ENCODE results near the gene OR2S2. TPM values are rescaled to one million over a fixed set of nuclear protein-coding genes. Genes with fewer than 3 reads are reported as not detected.

The OR2S2 gene
- total and polyA plus RNA-seq, 2 experiments from 2014 or later: 0.11 to 0.30 TPM

DNA sequence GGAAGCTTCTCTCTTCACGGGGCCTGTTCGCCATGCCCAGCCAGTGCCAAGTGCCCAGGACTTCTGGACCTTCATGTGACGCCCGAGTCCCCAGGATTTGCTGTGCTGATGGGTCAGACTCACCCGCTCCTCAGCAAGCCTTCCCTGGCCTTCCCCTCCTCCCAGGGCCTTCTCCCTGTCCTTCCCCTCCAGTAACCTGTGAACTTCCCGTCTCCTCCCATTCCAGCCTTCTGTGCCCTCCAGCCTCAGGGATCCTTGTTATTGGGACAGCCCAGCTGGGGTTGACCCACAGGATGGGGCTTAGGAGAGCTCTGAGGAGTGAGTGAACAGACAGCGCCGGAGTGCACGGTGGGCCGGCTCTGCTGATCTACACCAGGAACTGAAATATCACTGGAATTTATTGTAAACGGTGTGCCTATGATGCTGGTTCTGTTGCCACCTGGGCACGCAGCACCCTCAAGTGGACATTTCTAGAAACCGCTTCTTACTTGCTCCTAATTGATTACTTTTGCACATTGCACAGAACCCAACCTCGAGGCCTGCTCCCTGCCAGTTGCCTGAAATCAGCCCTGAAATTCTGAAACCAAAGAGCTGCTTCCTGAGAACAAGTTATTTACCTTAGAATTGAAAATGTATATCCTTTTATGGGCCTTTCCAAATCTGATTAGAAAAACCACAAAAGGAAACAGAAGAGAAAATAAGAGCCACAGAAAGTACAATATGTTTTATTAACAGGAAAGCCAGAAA, 47.2 kb downstream of the OR2S2 start:
- Histone ChIP-seq H3K9ac (no peak overlapping the region), H3K36me3 (ENCODE audit: low read depth) (no peaks in the 10 kb centered on the region), H3K4me3 (no peak overlapping the region), H3K9me2 (ENCODE audit: insufficient read depth) (no peaks in the 10 kb centered on the region), H3F3A (ENCODE audit: insufficient read depth) (peaks cover 38% of the 10 kb centered on the region), H3K79me2 (ENCODE audit: insufficient read depth) (no peaks in the 10 kb centered on the region), H3K27me3 (replicated peaks; ENCODE audit: insufficient read depth) (no peaks in the 10 kb centered on the region), H2AFZ (peak overlapping the region; percentile 34; the same call in 1 of the 2 replicates), H4K20me1 (ENCODE audit: insufficient read depth) (no peaks in the 10 kb centered on the region), H3K4me1 (ENCODE audit: insufficient read depth) (peaks cover 39% of the 10 kb centered on the region), H3K4me2 (ENCODE audit: unreplicated experiment) (no peak overlapping the region), H3K27ac (no peak overlapping the region), H3K9me3 (ENCODE audit: low read depth) (no peaks in the 10 kb centered on the region)
- in situ Hi-C loops (cut with MboI): no loop called here
- 62 to 64% methylated on average over 14 of the region's 14 CpGs for WGBS, 2 experiments (ENCODE audit: low coverage in 1 of 2, low lambda C conversion rate in 2 of 2, missing lambda C conversion rate in 2 of 2)
- TF ChIP-seq EZH2phosphoT487 (IDR thresholded peaks at IDR 0.05; ENCODE audit: insufficient read depth, low read depth) (no peak), EZH2 (IDR thresholded peaks at IDR 0.05; ENCODE audit: insufficient read depth, poor library complexity, severe bottlenecking) (no peak)
- peak; percentile 68 for DNase-seq

DNA sequence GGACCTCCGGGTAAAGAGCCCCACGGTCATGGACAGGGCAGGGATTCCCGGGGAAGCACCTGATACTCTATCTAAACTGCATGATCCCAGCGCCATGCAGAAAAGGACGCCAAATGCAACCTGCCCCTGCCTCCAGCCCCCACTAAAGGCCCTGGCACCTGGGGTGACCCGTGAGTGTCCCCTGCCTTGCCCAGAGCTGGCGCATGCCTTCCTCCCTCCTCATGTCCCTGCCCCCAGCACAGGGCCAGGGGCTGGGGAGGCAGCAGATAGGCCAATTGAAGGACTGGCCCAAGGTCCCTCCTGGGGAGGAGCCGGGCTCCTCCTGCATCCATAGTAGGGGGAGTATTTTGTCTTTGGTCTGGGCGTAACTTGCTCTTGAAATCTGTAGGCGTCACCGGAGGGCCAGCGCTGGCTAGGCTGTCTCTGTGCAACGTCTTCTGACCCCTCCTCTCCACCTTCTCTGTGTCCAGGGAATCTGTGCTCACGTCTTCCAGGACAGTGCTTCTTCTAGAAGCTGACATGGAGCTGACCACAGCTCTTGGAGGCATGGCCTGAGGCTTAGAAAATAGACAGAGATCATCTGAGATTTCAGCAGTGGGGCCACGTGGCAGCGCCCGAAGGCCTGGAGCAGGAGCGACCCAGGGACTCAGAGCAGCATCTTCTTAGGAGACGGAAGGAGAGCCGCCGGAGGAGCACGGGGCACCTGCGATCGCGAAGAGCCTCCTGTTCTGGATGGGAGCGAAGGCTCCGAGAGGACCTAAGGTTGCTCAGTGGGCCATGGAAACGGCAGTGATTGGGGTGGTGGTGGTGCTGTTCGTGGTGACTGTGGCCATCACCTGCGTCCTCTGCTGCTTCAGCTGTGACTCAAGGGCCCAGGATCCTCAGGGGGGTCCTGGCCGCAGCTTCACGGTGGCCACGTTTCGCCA, 48.0 kb downstream of the OR2S2 start:
- Histone ChIP-seq H3K4me2 (ENCODE audit: unreplicated experiment) (no peak overlapping the region), H3F3A (ENCODE audit: insufficient read depth) (peaks cover 46% of the 10 kb centered on the region), H2AFZ (no peak overlapping the region), H3K79me2 (ENCODE audit: insufficient read depth) (no peaks in the 10 kb centered on the region), H3K27me3 (replicated peaks; ENCODE audit: insufficient read depth) (no peaks in the 10 kb centered on the region), H3K9me3 (ENCODE audit: low read depth) (no peaks in the 10 kb centered on the region), H3K4me3 (no peak overlapping the region), H3K36me3 (ENCODE audit: low read depth) (no peaks in the 10 kb centered on the region), H3K9me2 (ENCODE audit: insufficient read depth) (no peaks in the 10 kb centered on the region), H3K4me1 (ENCODE audit: insufficient read depth) (peaks cover 47% of the 10 kb centered on the region), H4K20me1 (ENCODE audit: insufficient read depth) (no peaks in the 10 kb centered on the region), H3K9ac (no peak overlapping the region), H3K27ac (no peak overlapping the region)
- TF ChIP-seq EZH2phosphoT487 (IDR thresholded peaks at IDR 0.05; ENCODE audit: insufficient read depth, low read depth): no peak
- in situ Hi-C loops (cut with MboI): no loop called here
- 88 to 93% methylated on average over 32 to 34 of the region's 34 CpGs for WGBS, 2 experiments (ENCODE audit: low coverage in 1 of 2, low lambda C conversion rate in 2 of 2, missing lambda C conversion rate in 2 of 2)
- no peak for DNase-seq

DNA sequence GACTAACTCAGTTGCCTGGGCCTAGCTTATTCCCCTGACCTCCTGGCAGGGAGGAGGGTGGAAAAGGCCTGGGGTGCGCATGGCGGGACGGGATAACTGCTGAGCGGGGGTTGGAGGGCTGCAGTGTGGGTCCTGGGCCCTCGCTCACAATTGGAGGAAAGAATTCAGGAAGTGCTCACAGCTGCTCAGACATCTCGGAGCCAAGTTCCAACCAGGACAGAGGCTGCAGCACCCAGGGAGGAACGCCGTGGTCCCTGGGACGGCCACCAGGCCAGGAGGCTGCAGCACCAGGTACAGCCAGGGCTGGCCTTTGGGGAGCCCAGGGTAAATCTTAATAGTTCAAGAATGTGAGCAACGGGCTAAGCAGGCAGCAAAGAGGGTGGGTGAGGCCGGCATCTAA, 48.7 kb downstream of the OR2S2 start, which contains the start of gene SPAAR:
SPAAR (plus strand) TSS at position 217 of the 400 bp plus-strand sequence. CDS start 974 bp downstream, outside the sequence.
- DNase-seq: no peak
- H3K4me3 ChIP-seq: peak within 1 kb of the TSS; percentile 56
- H3F3A ChIP-seq (ENCODE audit: insufficient read depth): peaks cover 49% of the 10 kb centered on the region
- peaks cover 52% of the 10 kb centered on the region for H3K4me1 ChIP-seq (ENCODE audit: insufficient read depth)
- no peaks in the 10 kb centered on the region for H3K27me3 ChIP-seq (replicated peaks; ENCODE audit: insufficient read depth)
- no peaks in the 10 kb centered on the region for H3K9me2 ChIP-seq (ENCODE audit: insufficient read depth)
- no peaks in the 10 kb centered on the region for H3K36me3 ChIP-seq (ENCODE audit: low read depth)
- peak within 1 kb of the TSS; percentile 97 for H3K27ac ChIP-seq
- no peaks in the 10 kb centered on the region for H3K79me2 ChIP-seq (ENCODE audit: insufficient read depth)
- H3K9me3 ChIP-seq (ENCODE audit: low read depth): no peaks in the 10 kb centered on the region
- in situ Hi-C loops (cut with MboI): no loop called here
- H3K4me2 ChIP-seq (ENCODE audit: unreplicated experiment): peak within 1 kb of the TSS; percentile 74
- H2AFZ ChIP-seq: peak within 1 kb of the TSS; percentile 83
- peak within 1 kb of the TSS; percentile 84 for H3K9ac ChIP-seq
- no peak for TF ChIP-seq EZH2phosphoT487 (IDR thresholded peaks at IDR 0.05; ENCODE audit: insufficient read depth, low read depth)
- no peak for TF ChIP-seq EZH2 (IDR thresholded peaks at IDR 0.05; ENCODE audit: insufficient read depth, poor library complexity, severe bottlenecking)
- 86 to 92% methylated on average over 10 to 11 of the region's 11 CpGs for WGBS, 2 experiments (ENCODE audit: low coverage in 1 of 2, low lambda C conversion rate in 2 of 2, missing lambda C conversion rate in 2 of 2)
- no peaks in the 10 kb centered on the region for H4K20me1 ChIP-seq (ENCODE audit: insufficient read depth)

DNA sequence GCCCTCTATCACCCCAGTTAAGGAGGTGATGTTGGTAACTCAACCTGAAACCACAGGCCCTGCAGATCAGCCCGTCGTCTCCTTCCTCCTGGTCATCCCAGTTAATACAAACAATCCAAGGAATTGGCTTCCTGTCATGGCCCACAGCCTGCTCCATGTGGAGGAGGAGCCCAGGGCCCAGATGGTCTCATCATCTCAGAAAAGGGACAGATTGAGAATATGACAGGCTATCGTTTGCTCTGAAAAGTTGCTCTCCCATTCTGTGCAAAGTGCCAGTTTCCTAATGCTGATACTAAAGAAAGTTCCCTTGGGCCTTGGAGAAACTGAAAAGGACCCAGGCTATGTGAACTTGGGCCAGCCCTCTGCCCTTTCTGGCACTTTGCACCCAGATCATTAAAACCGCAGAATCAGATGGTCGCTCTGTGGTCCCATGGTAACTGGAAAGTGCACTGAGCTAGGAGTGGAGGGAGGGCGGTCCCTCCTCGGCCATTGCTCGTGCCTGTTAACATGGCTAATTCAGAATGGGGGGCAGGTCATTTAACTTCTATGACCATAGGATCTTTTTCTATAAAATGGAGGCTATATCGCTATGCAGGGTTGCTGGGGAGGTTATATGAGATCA, 49.3 kb downstream of the OR2S2 start:
- Histone ChIP-seq H2AFZ (peak overlapping the region; percentile 83), H3K36me3 (ENCODE audit: low read depth) (no peaks in the 10 kb centered on the region), H3K27ac (peak overlapping the region; percentile 97), H4K20me1 (ENCODE audit: insufficient read depth) (no peaks in the 10 kb centered on the region), H3K4me2 (ENCODE audit: unreplicated experiment) (peak overlapping the region; percentile 74), H3K79me2 (ENCODE audit: insufficient read depth) (no peaks in the 10 kb centered on the region), H3K9me2 (ENCODE audit: insufficient read depth) (no peaks in the 10 kb centered on the region), H3K4me1 (ENCODE audit: insufficient read depth) (peaks cover 52% of the 10 kb centered on the region), H3F3A (ENCODE audit: insufficient read depth) (peaks cover 43% of the 10 kb centered on the region), H3K27me3 (replicated peaks; ENCODE audit: insufficient read depth) (no peaks in the 10 kb centered on the region), H3K9ac (peak overlapping the region; percentile 84), H3K4me3 (peak overlapping the region; percentile 56), H3K9me3 (ENCODE audit: low read depth) (no peaks in the 10 kb centered on the region)
- DNase-seq: peak; percentile 13
- TF ChIP-seq EZH2 (IDR thresholded peaks at IDR 0.05; ENCODE audit: insufficient read depth, poor library complexity, severe bottlenecking) (no peak), EZH2phosphoT487 (IDR thresholded peaks at IDR 0.05; ENCODE audit: insufficient read depth, low read depth) (no peak)
- in situ Hi-C loops (cut with MboI): no loop called here
- WGBS, 2 experiments (ENCODE audit: low coverage in 1 of 2, low lambda C conversion rate in 2 of 2, missing lambda C conversion rate in 2 of 2): 22 to 26% methylated on average over 9 of the region's 9 CpGs

All from GM23248 (cell line).